T-helper 2 cell treated with Interferon-gamma antibody and Interleukin-4, amounts not matched to agents 100 ng/mL and 5 ng/mL, for 36 hours (primary cell): ENCODE results near the gene PLA2G7. TPM values are rescaled to one million over a fixed set of nuclear protein-coding genes. Genes with fewer than 3 reads are reported as not detected.
"Not testable (repeated sequence)": the region's sequence is repeated elsewhere in the genome, so short reads cannot be mapped to it uniquely, and the experiment has no call there.

Experiments used
- intact Hi-C: fragments of 100-400 bp; cut with micrococcal nuclease; formaldehyde crosslinking; loops from one replicate; pipeline ENCODE4 v1.15.1; 2023
- total RNA-seq: library from RNA; stranded (reverse); gene quantifications from 2 replicates; pipeline ENCODE4 v1.2.3, GENCODE V29; 2022

Gene PLA2G7
- not detected in 2 replicates for total RNA-seq

GRCh38 chr6:46734867-46735719, at the start of gene PLA2G7:
Gene PLA2G7 (minus strand): TSS chr6:46735375. CDS start chr6:46722891, 12,484 bp downstream.
- intact Hi-C loops = no loop called here

- intact Hi-C loops = loop anchor here (5.0 kb wide), 1 partner anchor 367 kb away; no protein-coding TSS in a partner anchor
Observed at GRCh38 chr6:46784535-46784934, 49.4 kb upstream of the PLA2G7 start.

GRCh38 chr6:46781478-46782378, 46.6 kb upstream of the PLA2G7 start:
- intact Hi-C loops = loop anchor here (5.0 kb wide), 1 partner anchor 364 kb away; no protein-coding TSS in a partner anchor

- intact Hi-C loops = no loop called here
Observed at GRCh38 chr6:46777476-46778346, 42.5 kb upstream of the PLA2G7 start.

GRCh38 chr6:46776070-46776712, 41.0 kb upstream of the PLA2G7 start:
- intact Hi-C loops = no loop called here

GRCh38 chr6:46774736-46775135, 39.6 kb upstream of the PLA2G7 start:
- intact Hi-C loops = not testable (repeated sequence)

GRCh38 chr6:46773201-46773855, 38.2 kb upstream of the PLA2G7 start:
- intact Hi-C loops = no loop called here

- intact Hi-C loops = no loop called here
Observed at GRCh38 chr6:46772762-46773161, 37.6 kb upstream of the PLA2G7 start.

GRCh38 chr6:46772016-46772415, 36.8 kb upstream of the PLA2G7 start:
- intact Hi-C loops = no loop called here

- intact Hi-C loops = no loop called here
Observed at GRCh38 chr6:46764961-46765360, 29.8 kb upstream of the PLA2G7 start.

GRCh38 chr6:46764280-46764679, 29.1 kb upstream of the PLA2G7 start:
- intact Hi-C loops = not testable (repeated sequence)

GRCh38 chr6:46763466-46763865, 28.3 kb upstream of the PLA2G7 start:
- intact Hi-C loops = no loop called here

- intact Hi-C loops = no loop called here
Observed at GRCh38 chr6:46760925-46761324, 25.8 kb upstream of the PLA2G7 start.

GRCh38 chr6:46758960-46759753, 24.0 kb upstream of the PLA2G7 start:
- intact Hi-C loops = no loop called here

GRCh38 chr6:46757214-46757596, 22.0 kb upstream of the PLA2G7 start:
- intact Hi-C loops = no loop called here

- intact Hi-C loops = no loop called here
Observed at GRCh38 chr6:46756469-46757213, 21.5 kb upstream of the PLA2G7 start.

- intact Hi-C loops = no loop called here
Observed at GRCh38 chr6:46755865-46756264, 20.7 kb upstream of the PLA2G7 start.

- intact Hi-C loops = no loop called here
Observed at GRCh38 chr6:46751658-46752057, 16.5 kb upstream of the PLA2G7 start.
